ENCODE results near the gene CCDC187.

GRCh38 chr9:136335296-136336155 is 31.6 kb upstream of the CCDC187 start:
- no peak for TF ChIP-seq REST (IDR thresholded peaks at IDR 0.05; ENCODE audit: insufficient read depth in 1 of 2, low read depth in 2 of 2, low read length in 2 of 2)
- no peak for TF ChIP-seq SIN3A (IDR thresholded peaks at IDR 0.05; ENCODE audit: borderline replicate concordance, insufficient read depth, low read length)

All from PFSK-1 (cell line).